ENCODE measurements around the gene TPCN2.

Gene TPCN2

GRCh38 chr11:69053169-69053477, 4.4 kb downstream of the TPCN2 start:
- no peak overlapping the region for H3K9ac ChIP-seq (ENCODE audit: low read depth, low read length)
- no peak overlapping the region for H3K27ac ChIP-seq (ENCODE audit: low read depth, low read length)
- H3K4me1 ChIP-seq (ENCODE audit: control insufficient read depth, insufficient read depth, low read length) = peaks cover 2% of the 10 kb centered on the region; the same call in 1 of the 2 replicates
- H3K36me3 ChIP-seq (ENCODE audit: control insufficient read depth, insufficient read depth, low read length) = peaks cover 28% of the 10 kb centered on the region
- H3K9me3 ChIP-seq (ENCODE audit: control insufficient read depth, insufficient read depth, low read length) = no peaks in the 10 kb centered on the region
- H3K4me3 ChIP-seq (ENCODE audit: low read depth, low read length) = no peak overlapping the region
- H3K27me3 ChIP-seq (ENCODE audit: control insufficient read depth, insufficient read depth, low read length) = no peaks in the 10 kb centered on the region

GRCh38 chr11:69053546-69054396, 5.0 kb downstream of the TPCN2 start:
- no peaks in the 10 kb centered on the region for H3K9me3 ChIP-seq (ENCODE audit: control insufficient read depth, insufficient read depth, low read length)
- H3K4me1 ChIP-seq (ENCODE audit: control insufficient read depth, insufficient read depth, low read length) = no peaks in the 10 kb centered on the region
- no peak overlapping the region for H3K9ac ChIP-seq (ENCODE audit: low read depth, low read length)
- no peak overlapping the region for H3K27ac ChIP-seq (ENCODE audit: low read depth, low read length)
- H3K4me3 ChIP-seq (ENCODE audit: low read depth, low read length) = no peak overlapping the region
- peaks cover 28% of the 10 kb centered on the region for H3K36me3 ChIP-seq (ENCODE audit: control insufficient read depth, insufficient read depth, low read length)
- H3K27me3 ChIP-seq (ENCODE audit: control insufficient read depth, insufficient read depth, low read length) = no peaks in the 10 kb centered on the region

DNA sequence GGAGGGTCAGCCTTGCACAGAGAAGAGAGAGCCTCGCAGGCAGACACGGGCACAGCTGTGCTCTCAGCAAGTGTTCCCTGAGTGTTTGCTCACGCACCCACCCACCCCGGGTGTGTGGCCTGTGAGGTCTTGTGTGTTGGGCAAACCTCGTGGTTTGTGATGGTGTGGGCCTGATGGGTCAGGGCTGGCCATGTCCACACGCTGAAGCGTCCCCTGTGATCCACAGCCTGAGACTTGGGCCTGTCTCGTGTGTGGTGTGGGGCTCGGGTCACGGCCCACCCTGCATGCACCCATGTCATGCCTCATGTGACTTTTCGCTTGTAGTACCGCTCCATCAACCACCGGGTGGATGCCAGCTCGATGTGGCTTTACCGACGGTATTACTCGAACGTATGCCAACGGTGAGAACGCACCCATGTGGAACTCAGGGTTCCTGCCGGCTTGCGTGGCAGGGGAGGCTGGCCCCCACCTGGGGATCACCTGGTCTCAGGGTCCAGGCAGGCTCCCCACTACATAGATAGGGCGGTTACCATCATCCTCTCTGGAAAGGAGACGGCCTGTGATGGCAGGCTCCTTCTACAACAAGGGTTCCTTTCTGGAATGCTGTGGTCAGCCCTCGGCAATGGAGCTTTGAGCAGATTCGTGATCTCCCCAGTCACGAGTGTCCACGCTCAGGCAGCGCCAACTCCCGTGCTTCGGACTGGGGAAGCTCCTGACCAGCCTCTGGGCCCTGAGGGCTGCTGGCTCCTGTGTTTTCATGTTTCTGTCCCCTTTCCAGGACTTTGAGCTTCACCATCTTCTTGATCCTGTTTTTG, 5.9 kb downstream of the TPCN2 start:
- Histone ChIP-seq H3K4me3 (ENCODE audit: low read depth, low read length) (no peak overlapping the region), H3K27ac (ENCODE audit: low read depth, low read length) (no peak overlapping the region), H3K27me3 (ENCODE audit: control insufficient read depth, insufficient read depth, low read length) (no peaks in the 10 kb centered on the region), H3K36me3 (ENCODE audit: control insufficient read depth, insufficient read depth, low read length) (peaks cover 32% of the 10 kb centered on the region), H3K9ac (ENCODE audit: low read depth, low read length) (no peak overlapping the region), H3K4me1 (ENCODE audit: control insufficient read depth, insufficient read depth, low read length) (no peaks in the 10 kb centered on the region), H3K9me3 (ENCODE audit: control insufficient read depth, insufficient read depth, low read length) (no peaks in the 10 kb centered on the region)

GRCh38 chr11:69055212-69055586, 6.5 kb downstream of the TPCN2 start:
- Histone ChIP-seq H3K4me3 (ENCODE audit: low read depth, low read length) (no peak overlapping the region), H3K9ac (ENCODE audit: low read depth, low read length) (no peak overlapping the region), H3K36me3 (ENCODE audit: control insufficient read depth, insufficient read depth, low read length) (peaks cover 37% of the 10 kb centered on the region), H3K27ac (ENCODE audit: low read depth, low read length) (no peak overlapping the region), H3K27me3 (ENCODE audit: control insufficient read depth, insufficient read depth, low read length) (no peaks in the 10 kb centered on the region), H3K9me3 (ENCODE audit: control insufficient read depth, insufficient read depth, low read length) (no peaks in the 10 kb centered on the region), H3K4me1 (ENCODE audit: control insufficient read depth, insufficient read depth, low read length) (no peaks in the 10 kb centered on the region)

GRCh38 chr11:69055598-69056516, 7.1 kb downstream of the TPCN2 start:
- Histone ChIP-seq H3K9me3 (ENCODE audit: control insufficient read depth, insufficient read depth, low read length) (no peaks in the 10 kb centered on the region), H3K4me1 (ENCODE audit: control insufficient read depth, insufficient read depth, low read length) (no peaks in the 10 kb centered on the region), H3K36me3 (ENCODE audit: control insufficient read depth, insufficient read depth, low read length) (peaks cover 38% of the 10 kb centered on the region), H3K9ac (ENCODE audit: low read depth, low read length) (no peak overlapping the region), H3K27ac (ENCODE audit: low read depth, low read length) (no peak overlapping the region), H3K4me3 (ENCODE audit: low read depth, low read length) (no peak overlapping the region), H3K27me3 (ENCODE audit: control insufficient read depth, insufficient read depth, low read length) (no peaks in the 10 kb centered on the region)

GRCh38 chr11:69057236-69057635, 8.5 kb downstream of the TPCN2 start:
- no peaks in the 10 kb centered on the region for H3K27me3 ChIP-seq (ENCODE audit: control insufficient read depth, insufficient read depth, low read length)
- H3K9ac ChIP-seq (ENCODE audit: low read depth, low read length) = no peak overlapping the region
- no peaks in the 10 kb centered on the region for H3K4me1 ChIP-seq (ENCODE audit: control insufficient read depth, insufficient read depth, low read length)
- no peaks in the 10 kb centered on the region for H3K9me3 ChIP-seq (ENCODE audit: control insufficient read depth, insufficient read depth, low read length)
- peaks cover 38% of the 10 kb centered on the region for H3K36me3 ChIP-seq (ENCODE audit: control insufficient read depth, insufficient read depth, low read length)
- H3K4me3 ChIP-seq (ENCODE audit: low read depth, low read length) = no peak overlapping the region
- H3K27ac ChIP-seq (ENCODE audit: low read depth, low read length) = no peak overlapping the region

DNA sequence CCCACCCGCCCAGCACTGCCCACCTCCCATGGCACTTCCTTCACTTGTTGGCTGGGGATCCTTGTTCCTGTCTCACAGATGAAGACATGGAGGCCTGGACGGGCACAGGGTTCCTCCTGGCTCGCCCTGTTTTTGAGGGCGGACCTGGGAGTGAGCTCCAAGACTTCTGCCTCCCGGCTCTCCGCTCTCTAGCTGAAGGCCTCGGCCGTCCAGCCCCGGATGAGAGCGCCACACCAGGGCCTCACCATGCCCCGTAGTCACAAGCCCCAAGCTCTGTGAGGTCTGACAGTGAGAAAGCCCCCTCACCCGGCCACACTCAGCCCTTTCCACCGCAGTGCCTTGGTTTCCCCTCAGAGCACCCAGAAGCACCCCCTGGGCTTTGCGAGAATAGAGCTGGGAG, 9.1 kb downstream of the TPCN2 start:
- Histone ChIP-seq H3K9me3 (ENCODE audit: control insufficient read depth, insufficient read depth, low read length) (no peaks in the 10 kb centered on the region), H3K36me3 (ENCODE audit: control insufficient read depth, insufficient read depth, low read length) (peaks cover 42% of the 10 kb centered on the region), H3K9ac (ENCODE audit: low read depth, low read length) (no peak overlapping the region), H3K27me3 (ENCODE audit: control insufficient read depth, insufficient read depth, low read length) (no peaks in the 10 kb centered on the region), H3K27ac (ENCODE audit: low read depth, low read length) (no peak overlapping the region), H3K4me1 (ENCODE audit: control insufficient read depth, insufficient read depth, low read length) (no peaks in the 10 kb centered on the region), H3K4me3 (ENCODE audit: low read depth, low read length) (no peak overlapping the region)

GRCh38 chr11:69058511-69059270, 10.0 kb downstream of the TPCN2 start:
- Histone ChIP-seq H3K4me1 (ENCODE audit: control insufficient read depth, insufficient read depth, low read length) (no peaks in the 10 kb centered on the region), H3K27ac (ENCODE audit: low read depth, low read length) (no peak overlapping the region), H3K4me3 (ENCODE audit: low read depth, low read length) (no peak overlapping the region), H3K9me3 (ENCODE audit: control insufficient read depth, insufficient read depth, low read length) (no peaks in the 10 kb centered on the region), H3K9ac (ENCODE audit: low read depth, low read length) (no peak overlapping the region), H3K36me3 (ENCODE audit: control insufficient read depth, insufficient read depth, low read length) (peaks cover 48% of the 10 kb centered on the region), H3K27me3 (ENCODE audit: control insufficient read depth, insufficient read depth, low read length) (no peaks in the 10 kb centered on the region)

GRCh38 chr11:69059429-69059828, 10.7 kb downstream of the TPCN2 start:
- no peaks in the 10 kb centered on the region for H3K9me3 ChIP-seq (ENCODE audit: control insufficient read depth, insufficient read depth, low read length)
- no peak overlapping the region for H3K9ac ChIP-seq (ENCODE audit: low read depth, low read length)
- no peak overlapping the region for H3K27ac ChIP-seq (ENCODE audit: low read depth, low read length)
- H3K36me3 ChIP-seq (ENCODE audit: control insufficient read depth, insufficient read depth, low read length) = peaks cover 44% of the 10 kb centered on the region
- no peaks in the 10 kb centered on the region for H3K4me1 ChIP-seq (ENCODE audit: control insufficient read depth, insufficient read depth, low read length)
- no peaks in the 10 kb centered on the region for H3K27me3 ChIP-seq (ENCODE audit: control insufficient read depth, insufficient read depth, low read length)
- H3K4me3 ChIP-seq (ENCODE audit: low read depth, low read length) = no peak overlapping the region

DNA sequence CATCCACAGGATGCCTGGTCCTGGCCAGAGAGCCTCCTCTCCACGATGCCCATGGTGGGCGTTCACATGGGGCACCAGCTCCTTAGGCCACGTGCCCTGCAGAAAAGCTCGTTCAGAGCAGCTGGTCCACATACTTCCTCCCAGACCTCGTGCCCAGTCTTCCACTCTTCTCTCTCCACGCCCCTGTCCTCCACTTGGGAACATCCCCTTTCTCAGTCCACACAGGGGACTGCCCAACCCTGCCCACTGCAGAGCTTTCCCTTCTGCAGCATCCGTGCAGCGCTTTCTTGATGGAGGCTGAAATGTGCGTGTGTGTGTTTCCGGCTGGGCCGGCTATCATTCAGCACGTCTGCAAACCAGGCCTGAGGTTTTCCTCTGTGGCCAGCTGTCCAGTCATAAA, 11.3 kb downstream of the TPCN2 start:
- Histone ChIP-seq H3K27ac (ENCODE audit: low read depth, low read length) (no peak overlapping the region), H3K4me1 (ENCODE audit: control insufficient read depth, insufficient read depth, low read length) (no peaks in the 10 kb centered on the region), H3K36me3 (ENCODE audit: control insufficient read depth, insufficient read depth, low read length) (peaks cover 43% of the 10 kb centered on the region), H3K9ac (ENCODE audit: low read depth, low read length) (no peak overlapping the region), H3K27me3 (ENCODE audit: control insufficient read depth, insufficient read depth, low read length) (no peaks in the 10 kb centered on the region), H3K9me3 (ENCODE audit: control insufficient read depth, insufficient read depth, low read length) (no peaks in the 10 kb centered on the region), H3K4me3 (ENCODE audit: low read depth, low read length) (no peak overlapping the region)
